ENCODE measurements around the gene DLX3.

DNA sequence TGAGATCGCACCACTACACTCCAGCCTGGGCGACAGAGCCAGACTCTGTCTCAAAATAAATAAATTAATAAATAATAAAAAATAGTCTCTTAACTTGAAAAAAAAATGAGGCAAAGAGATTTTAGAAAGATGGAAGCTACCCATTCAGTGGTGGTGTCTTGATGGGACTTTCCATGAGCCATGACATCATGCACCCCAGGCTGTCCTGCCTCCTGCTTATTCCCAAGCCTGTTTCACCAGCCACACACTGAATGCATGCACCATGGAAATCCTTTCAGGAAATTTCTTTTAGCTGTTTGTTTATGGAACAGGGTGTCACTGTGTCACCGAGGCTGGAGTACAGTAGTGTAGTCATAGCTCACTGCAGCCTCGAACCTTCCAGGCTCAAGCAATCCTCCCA lies 8.9 kb upstream of the DLX3 start:
- TF ChIP-seq CTCF (IDR thresholded peaks at IDR 0.05; ENCODE audit: low read depth, low read length, missing input control) = no peak
- no peak for TF ChIP-seq REST (IDR thresholded peaks at IDR 0.05)
- TF ChIP-seq, protein P1, sequence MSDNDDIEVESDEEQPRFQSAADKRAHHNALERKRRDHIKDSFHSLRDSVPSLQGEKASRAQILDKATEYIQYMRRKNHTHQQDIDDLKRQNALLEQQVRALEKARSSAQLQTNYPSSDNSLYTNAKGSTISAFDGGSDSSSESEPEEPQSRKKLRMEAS (IDR thresholded peaks at IDR 0.05) = no peak
- TF ChIP-seq JUND (IDR thresholded peaks at IDR 0.05) = no peak
- TF ChIP-seq GABPA (IDR thresholded peaks at IDR 0.05 in 1 of 2, conservative IDR thresholded peaks at IDR 0.05 in 1 of 2) = no peak
- TF ChIP-seq, protein P2, sequence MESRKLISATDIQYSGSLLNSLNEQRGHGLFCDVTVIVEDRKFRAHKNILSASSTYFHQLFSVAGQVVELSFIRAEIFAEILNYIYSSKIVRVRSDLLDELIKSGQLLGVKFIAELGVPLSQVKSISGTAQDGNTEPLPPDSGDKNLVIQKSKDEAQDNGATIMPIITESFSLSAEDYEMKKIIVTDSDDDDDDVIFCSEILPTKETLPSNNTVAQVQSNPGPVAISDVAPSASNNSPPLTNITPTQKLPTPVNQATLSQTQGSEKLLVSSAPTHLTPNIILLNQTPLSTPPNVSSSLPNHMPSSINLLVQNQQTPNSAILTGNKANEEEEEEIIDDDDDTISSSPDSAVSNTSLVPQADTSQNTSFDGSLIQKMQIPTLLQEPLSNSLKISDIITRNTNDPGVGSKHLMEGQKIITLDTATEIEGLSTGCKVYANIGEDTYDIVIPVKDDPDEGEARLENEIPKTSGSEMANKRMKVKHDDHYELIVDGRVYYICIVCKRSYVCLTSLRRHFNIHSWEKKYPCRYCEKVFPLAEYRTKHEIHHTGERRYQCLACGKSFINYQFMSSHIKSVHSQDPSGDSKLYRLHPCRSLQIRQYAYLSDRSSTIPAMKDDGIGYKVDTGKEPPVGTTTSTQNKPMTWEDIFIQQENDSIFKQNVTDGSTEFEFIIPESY (IDR thresholded peaks at IDR 0.05) = no peak
- no peak for TF ChIP-seq FOXA1 (IDR thresholded peaks at IDR 0.05)
- TF ChIP-seq RAD21 (IDR thresholded peaks at IDR 0.05) = no peak
- TF ChIP-seq EGR1 (IDR thresholded peaks at IDR 0.05; ENCODE audit: low read depth in 2 of 2) = no peak
- no peak for TF ChIP-seq YY1 (IDR thresholded peaks at IDR 0.05)
